ENCODE data around the gene NUP54. TPM values are rescaled to one million over a fixed set of nuclear protein-coding genes. Genes with fewer than 3 reads are reported as not detected.
A peak's percentile ranks its signal among the peaks of the same experiment; 100 is the strongest.

NUP54 gene, protein sequence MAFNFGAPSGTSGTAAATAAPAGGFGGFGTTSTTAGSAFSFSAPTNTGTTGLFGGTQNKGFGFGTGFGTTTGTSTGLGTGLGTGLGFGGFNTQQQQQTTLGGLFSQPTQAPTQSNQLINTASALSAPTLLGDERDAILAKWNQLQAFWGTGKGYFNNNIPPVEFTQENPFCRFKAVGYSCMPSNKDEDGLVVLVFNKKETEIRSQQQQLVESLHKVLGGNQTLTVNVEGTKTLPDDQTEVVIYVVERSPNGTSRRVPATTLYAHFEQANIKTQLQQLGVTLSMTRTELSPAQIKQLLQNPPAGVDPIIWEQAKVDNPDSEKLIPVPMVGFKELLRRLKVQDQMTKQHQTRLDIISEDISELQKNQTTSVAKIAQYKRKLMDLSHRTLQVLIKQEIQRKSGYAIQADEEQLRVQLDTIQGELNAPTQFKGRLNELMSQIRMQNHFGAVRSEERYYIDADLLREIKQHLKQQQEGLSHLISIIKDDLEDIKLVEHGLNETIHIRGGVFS
- 31.7 and 37.3 TPM in 2 replicates for total RNA-seq (2014; rRNA removed; shearing (Covaris generic))
- polyA plus RNA-seq (2014; cell fraction: nucleus; rRNA removed) = 35.3 and 43.6 TPM in 2 replicates

DNA sequence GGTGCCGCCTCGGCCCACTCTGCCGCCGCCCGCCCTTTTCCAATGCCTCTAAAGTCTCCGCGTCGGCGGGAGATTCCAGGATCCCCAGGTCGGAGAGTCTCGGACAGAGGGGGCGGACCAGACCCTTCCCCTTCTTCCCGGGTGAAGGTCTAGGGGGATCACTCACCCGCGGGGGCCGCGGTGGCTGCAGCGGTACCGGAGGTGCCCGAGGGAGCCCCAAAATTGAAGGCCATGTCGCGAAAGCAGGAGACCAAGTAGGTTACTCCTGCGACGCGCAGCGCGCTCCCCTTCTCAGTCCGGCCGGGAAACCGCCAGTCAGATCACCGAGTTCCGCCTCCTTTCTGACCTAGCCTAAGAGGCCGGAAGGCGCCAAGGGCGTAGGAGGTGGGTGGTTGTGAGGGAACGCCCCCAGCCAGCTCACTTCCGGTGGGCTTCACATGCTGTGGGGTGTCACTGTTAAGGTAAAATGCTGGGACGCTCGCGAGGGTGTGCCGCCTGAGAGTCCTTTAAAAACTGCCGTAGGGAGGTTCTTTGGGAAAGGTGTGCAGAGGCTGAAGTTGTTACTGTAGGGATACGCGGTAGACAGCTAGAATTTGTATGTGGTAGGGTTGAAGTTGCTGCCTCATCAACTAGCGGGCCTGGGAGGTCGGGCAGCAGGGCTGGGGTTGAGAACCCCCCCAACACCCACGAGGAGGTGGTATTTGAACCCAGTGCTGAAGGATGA, at the start of gene NUP54:
Gene NUP54 (minus strand): TSS at position 256 of the 724 bp plus-strand sequence. CDS start 23 bp downstream, at position 233.
- peak; percentile 84 for DNase-seq (ENCODE audit: extremely low read depth, low read depth)

DNA sequence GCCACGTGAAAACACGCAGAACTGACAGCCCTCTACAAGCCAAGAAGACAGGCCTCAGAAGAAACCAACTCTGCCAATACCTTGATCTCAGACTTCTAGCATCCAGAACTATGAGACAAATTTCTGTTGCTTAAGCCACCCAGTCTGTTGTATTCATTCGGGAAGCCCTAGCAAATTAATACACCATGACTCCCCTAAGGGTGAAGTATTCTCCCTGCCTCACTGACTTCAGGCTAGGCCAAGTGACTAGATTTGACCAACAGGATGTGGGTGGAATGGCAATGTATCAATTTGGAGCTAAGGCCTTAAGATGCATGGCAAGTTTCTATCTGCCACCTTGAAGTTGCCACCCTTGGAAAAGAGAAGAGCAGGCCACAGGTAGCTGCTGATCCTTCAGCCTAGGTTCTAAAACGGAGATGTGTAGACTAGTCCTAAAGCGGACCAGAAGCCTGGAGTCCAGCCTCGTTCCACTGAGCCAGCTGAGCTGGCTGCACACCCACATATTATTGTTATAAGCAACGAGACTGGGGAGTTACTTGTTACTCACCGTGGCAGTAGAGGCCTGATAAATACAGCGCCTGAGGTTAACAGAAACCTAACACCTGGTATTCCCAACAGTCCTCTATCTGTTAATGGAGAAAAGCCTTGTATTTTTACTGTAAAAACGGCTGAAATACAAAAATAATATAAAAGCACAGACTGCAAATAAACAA, 49.0 kb upstream of the NUP54 start:
- no peak for DNase-seq (ENCODE audit: extremely low read depth, low read depth)

- no peak for DNase-seq (ENCODE audit: extremely low read depth, low read depth)
Measured at GRCh38 chr4:76196376-76196775, 48.2 kb upstream of the NUP54 start.

DNA sequence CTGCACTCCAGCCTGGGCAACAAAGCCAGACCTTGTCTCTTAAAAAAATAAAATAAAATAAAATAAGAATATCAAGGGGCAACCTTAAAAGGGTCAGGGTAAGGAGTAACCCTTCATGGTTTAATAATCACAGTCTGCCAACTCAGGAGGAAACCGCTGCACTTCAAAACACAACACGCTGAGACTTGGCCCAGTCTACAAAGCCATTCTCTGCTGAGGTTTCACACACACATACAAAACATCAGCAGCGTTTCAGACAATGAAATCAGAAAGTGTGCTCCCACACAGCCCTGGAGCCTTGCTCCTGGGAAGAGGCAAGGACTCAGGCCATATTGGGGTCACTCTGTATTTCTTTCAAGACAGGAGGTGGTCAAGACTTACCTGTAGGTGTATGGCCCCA, 47.1 kb upstream of the NUP54 start:
- no peak for DNase-seq (ENCODE audit: extremely low read depth, low read depth)

DNA sequence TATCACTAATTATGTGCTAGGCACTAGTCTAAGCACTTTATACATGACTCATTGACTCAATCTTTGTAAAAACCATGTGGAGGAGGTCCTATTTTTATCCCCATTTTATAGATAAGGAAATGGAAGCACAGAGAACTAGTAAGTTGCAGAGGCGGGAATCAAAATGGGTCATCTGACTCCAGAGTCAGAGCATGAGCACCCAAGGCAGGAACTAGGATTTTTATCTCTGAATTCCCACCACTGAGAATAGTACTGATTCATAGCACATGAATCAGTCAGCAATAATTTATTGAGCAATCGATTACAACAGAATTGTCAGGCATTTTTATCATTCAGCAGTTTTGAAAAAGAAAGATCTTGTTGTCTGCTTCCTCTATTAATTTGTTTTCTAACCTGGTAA, 46.1 kb upstream of the NUP54 start:
- DNase-seq (ENCODE audit: extremely low read depth, low read depth) = no peak

GRCh38 chr4:76192236-76192635, 44.0 kb upstream of the NUP54 start:
- no peak for DNase-seq (ENCODE audit: extremely low read depth, low read depth)

DNA sequence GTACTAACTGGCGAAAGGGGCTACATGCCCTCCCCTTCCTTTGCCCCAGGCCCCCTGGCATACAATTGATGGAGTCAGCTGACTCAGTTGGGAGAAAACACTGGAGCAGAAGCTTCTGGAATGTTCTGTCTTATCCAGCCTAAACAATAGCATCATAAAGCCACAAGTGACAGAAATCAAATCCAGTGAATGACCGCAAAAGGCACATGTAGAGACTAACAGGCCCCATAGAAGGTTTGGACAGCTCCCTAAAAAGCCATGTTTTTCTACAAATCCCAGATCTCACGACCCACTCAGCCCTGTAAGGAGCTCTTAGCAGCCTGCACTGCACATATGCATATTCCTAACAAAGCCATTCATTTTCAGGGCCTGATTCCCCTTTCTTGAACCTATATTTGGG, 40.4 kb upstream of the NUP54 start:
- no peak for DNase-seq (ENCODE audit: extremely low read depth, low read depth)

GRCh38 chr4:76188149-76188548, 40.0 kb upstream of the NUP54 start:
- DNase-seq (ENCODE audit: extremely low read depth, low read depth) = no peak

DNA sequence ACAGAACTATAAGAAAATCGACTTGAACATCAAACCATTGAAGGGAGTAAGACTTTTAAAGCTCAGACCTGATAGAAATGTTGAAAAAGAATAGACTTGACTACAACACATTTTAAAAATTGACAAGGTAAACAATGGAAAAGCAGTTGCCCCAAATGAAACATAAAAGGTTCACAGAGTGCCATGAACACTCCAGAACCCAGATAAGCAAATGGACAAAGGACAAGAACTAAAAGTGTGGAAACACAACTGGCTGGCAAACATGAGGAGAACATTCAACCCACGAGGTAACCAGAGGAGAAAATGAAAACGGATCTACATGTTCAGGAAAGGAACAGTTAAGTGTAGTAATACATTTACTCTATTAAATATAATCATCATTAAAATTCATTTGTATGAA, 39.0 kb upstream of the NUP54 start:
- no peak for DNase-seq (ENCODE audit: extremely low read depth, low read depth)

DNA sequence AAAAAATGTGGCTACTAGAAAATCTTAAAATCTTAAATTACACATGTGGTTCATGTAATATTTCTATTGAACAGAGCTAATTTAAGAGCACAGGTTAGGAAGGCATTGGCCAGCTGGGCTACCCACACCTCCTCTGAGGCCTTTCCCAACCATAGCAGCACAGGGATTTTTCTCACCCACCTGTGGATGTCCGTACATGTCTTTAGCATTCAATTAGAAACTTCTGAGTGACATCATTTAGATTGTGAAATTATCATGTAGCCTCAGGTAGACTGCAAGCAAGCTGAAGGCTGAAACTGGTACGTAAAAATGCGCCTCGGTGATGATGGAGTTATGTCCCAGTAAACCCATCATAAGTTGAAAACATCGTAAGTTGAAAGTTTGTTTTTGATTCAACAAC, 34.3 kb upstream of the NUP54 start:
- no peak for DNase-seq (ENCODE audit: extremely low read depth, low read depth)

GRCh38 chr4:76179398-76180318, 31.5 kb upstream of the NUP54 start:
- DNase-seq (ENCODE audit: extremely low read depth, low read depth) = peak; percentile 69

GRCh38 chr4:76178296-76178695, 30.1 kb upstream of the NUP54 start:
- DNase-seq (ENCODE audit: extremely low read depth, low read depth) = no peak

- no peak for DNase-seq (ENCODE audit: extremely low read depth, low read depth)
Measured at GRCh38 chr4:76177709-76178108, 29.5 kb upstream of the NUP54 start.

GRCh38 chr4:76175336-76175735, 27.1 kb upstream of the NUP54 start:
- DNase-seq (ENCODE audit: extremely low read depth, low read depth) = no peak

DNA sequence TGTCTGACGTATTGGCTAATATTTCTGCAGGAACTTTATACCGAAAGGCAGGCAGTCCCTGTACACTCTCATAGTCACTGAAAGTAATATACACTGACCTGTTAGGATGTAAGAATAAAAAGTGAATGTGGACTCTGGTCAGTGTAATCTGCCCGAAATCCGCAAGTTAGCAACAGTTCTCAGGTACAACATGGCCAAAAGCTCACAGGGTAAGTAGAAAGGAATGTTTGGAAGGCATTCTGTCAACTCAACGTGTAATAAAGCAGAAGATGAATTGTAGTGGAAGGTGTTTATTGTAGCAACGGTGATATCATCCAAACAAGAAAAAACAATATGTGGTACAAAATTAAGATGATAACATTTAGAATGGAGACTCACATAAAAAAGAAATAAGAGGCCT, 26.0 kb upstream of the NUP54 start:
- no peak for DNase-seq (ENCODE audit: extremely low read depth, low read depth)

- no peak for DNase-seq (ENCODE audit: extremely low read depth, low read depth)
Measured at GRCh38 chr4:76168688-76169087, 20.5 kb upstream of the NUP54 start.

DNA sequence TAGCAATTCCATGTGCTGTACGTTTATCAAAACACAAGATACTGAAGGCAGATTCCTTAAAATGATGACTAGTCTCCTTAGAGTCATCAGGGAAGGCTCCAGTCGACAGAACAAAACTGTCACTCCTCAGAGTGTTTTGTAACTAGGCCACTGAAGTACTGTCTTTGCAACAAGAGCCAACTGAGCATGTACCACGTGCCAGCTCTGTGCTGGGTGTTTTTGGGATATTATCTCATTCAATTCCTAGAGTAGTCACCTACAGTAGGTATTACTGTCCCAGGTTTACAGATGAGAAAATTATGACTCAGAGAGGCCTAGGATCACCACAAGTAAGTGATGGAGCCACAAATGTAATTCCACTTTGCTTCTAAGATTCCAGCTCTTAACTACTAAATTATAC, 18.3 kb upstream of the NUP54 start:
- no peak for DNase-seq (ENCODE audit: extremely low read depth, low read depth)

- DNase-seq (ENCODE audit: extremely low read depth, low read depth) = no peak
Measured at GRCh38 chr4:76160355-76160754, 12.2 kb upstream of the NUP54 start.

DNA sequence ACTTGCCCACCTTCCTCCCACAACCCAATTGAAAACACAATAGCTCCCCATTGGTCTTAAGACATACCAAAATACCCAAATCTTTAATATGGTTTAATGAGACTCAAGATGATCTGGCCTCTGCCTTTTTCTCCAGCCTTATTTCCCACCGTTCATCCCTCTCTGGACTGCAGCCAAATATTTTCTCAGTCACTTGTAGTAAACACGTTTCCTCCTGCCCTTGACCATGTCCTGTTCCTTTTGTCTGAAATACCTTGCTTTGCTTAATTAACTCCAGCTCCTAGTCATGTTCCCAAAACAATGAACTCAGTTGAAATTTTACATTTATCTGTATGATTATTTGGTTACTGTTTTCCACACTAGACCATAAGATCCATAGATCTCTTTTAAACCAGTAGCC, 8.4 kb upstream of the NUP54 start:
- no peak for DNase-seq (ENCODE audit: extremely low read depth, low read depth)

- no peak for DNase-seq (ENCODE audit: extremely low read depth, low read depth)
Measured at GRCh38 chr4:76155979-76156378, 7.8 kb upstream of the NUP54 start.

All from NCI-H460 (cell line).